VCaP (cell line): ENCODE results near the gene DENND4B.
"Not testable (repeated sequence)": the region's sequence is repeated elsewhere in the genome, so short reads cannot be mapped to it uniquely, and the experiment has no call there.

Experiments
- H3K27ac ChIP-seq: fragments of 450-650 bp; 2 replicates; pipeline ENCODE4 v1.5.1; 2017
- TF ChIP-seq, protein P1 (sequence below): fragments of 450-650 bp; conservative IDR thresholded peaks from 2 replicates; pipeline ENCODE4 v1.5.1; 2017; ENCODE audit warnings: mild to moderate bottlenecking, moderate library complexity

DENND4B gene

DNA sequence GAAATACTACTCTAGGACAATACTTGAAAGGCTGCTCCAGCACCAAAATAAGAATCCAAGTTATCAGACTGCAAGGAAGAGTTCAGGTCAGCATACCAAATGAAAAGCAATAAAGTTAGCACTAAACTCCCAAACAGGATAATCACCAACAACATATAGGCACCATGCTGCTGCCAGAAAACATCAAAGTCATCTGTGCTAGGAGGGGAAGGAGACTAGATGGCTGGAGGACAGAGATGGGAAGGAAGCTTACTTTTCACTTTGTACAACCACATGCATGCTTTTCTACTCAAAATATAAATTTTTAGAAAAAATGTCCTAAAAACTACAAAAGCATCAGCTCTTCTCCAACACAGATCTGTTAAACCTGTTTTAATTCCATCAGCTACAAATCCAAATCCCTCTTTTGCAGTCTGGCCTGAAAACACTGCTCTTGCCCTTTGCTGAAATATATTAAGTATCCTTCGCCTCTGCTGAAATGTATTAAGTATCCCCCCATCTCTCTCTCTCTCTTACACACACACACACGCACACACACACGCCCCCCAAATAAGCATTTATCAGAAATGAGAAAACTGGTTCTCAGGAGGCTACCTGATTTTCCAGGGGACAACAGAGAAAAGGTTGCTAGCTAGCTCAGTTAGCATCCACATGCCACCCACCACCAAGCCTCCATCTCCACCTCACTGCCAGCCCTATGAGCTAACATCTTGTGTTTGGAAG, 25.3 kb downstream of the DENND4B start:
- TF ChIP-seq, protein P1, sequence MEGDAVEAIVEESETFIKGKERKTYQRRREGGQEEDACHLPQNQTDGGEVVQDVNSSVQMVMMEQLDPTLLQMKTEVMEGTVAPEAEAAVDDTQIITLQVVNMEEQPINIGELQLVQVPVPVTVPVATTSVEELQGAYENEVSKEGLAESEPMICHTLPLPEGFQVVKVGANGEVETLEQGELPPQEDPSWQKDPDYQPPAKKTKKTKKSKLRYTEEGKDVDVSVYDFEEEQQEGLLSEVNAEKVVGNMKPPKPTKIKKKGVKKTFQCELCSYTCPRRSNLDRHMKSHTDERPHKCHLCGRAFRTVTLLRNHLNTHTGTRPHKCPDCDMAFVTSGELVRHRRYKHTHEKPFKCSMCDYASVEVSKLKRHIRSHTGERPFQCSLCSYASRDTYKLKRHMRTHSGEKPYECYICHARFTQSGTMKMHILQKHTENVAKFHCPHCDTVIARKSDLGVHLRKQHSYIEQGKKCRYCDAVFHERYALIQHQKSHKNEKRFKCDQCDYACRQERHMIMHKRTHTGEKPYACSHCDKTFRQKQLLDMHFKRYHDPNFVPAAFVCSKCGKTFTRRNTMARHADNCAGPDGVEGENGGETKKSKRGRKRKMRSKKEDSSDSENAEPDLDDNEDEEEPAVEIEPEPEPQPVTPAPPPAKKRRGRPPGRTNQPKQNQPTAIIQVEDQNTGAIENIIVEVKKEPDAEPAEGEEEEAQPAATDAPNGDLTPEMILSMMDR: no peak
- peak overlapping the region; percentile 96 for H3K27ac ChIP-seq

DNA sequence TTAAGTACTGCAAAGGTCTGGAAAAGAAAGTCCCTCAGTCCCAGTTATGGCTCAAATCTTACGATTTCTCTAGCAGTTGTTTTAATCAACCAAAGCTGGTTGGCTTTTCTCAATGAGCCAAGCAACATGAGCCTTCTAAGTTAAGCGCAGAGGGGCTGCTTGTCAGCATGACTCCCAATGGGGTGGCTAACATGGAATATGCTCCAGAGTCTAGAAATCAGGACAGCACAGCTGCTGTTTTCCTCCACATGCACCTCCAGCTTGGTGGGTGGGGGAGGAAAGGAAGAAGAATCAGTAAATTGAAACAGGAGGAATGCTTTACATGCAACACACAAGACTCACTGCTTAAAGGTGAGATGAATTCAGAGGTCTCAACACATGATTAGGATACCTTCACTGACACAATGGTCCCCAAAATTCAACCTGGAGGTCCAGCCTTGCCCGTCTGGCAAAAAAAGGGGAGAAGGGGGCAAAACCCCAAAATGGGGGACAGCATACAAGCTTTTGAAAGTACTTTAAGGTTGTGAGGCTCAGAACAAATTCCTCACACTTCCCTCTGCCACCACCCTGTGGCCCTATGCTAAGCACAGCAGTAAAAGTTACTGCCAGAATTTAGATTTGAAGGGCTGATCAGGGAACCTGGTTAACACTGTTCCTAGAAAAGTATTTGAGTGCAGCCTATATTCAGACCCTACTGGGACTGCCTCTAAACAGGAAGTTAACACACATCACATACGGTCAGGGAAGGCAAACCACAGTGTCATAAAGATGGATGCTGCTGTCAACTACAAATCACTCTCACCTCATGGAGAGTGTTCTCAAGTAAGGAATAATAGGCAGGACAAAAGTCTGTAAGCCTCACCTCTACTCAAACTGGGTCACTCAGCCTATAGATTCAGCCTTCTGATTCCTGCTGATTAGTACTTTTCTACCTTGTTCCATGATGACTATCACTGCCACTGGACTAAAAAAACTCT, 26.4 kb downstream of the DENND4B start:
- peak overlapping the region; percentile 96 for H3K27ac ChIP-seq
- TF ChIP-seq, protein P1: peak; percentile 62

DNA sequence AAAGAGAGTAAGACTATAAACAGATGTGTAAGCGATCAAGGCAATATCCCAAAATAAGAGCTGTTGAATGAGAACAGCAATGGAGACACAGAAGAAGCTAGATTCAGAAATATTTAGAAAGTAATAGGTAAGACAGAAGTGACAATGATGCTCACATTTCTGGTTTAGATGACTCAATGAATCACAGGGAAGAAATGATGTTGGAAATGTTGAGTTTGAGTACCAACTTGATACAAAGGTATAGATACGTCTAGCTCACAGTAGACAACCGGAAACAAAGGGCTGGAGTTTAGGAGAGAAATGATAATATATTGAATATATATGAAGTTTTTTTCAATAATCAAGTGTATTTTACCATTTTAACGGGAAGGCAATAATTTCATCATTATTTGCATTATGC, 30.2 kb downstream of the DENND4B start:
- TF ChIP-seq, protein P1: no peak
- H3K27ac ChIP-seq: no peak overlapping the region

DNA sequence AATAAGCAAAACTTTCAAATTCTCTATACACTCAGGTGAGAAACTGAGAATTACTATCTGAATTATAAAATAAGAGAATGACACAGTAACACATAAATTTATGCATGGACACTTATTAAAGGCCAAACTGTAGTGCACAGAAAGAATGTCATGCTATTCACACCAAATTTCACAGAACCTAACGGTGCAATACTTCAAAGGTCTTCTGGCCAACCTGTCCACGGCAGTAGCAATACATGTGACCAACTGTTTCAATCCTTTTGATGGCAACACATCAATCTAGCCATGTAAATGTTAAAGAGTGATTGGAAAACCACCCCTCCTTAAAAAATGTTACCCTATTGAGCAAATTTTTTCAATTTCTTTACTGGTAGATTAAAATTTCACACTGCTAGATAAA, 34.2 kb downstream of the DENND4B start:
- TF ChIP-seq, protein P1: no peak
- no peak overlapping the region for H3K27ac ChIP-seq

DNA sequence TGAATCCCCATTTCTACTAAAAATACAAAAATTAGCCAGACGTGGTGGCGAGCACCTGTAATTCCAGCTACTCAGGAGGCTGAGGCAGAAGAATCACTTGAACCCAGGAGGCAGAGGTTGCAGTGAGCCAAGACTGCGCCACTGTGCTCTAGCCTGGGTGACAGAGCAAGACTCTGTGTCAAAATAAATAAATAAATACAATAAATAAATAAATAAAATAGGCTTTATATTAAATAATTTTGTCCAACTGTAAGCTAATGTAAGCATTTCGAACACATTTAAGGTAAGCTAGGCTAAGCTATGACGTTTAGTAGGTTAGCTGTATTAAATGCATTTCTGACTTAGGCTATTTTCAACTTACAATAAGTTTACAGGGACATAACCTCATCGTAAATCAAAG, 36.0 kb downstream of the DENND4B start:
- H3K27ac ChIP-seq: not testable (repeated sequence)

DNA sequence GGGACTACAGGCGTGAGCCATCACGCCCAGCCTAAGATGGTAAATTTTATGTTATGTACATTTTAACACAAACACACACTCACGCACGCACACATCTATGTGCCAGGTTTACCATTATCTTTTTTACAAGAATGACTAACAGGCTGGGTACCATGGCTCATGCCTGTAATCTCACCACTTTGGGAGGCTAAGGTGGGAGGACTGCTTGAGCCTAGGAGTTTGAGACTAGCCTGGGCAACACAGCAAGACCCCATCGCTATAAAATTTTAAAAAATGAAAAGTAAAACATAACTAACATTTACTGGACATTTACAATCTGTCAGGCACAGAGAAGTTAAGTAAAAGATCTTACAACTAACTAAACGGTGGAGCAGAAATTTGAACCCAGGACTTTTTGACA, 38.4 kb downstream of the DENND4B start:
- TF ChIP-seq, protein P1: no peak
- no peak overlapping the region for H3K27ac ChIP-seq

DNA sequence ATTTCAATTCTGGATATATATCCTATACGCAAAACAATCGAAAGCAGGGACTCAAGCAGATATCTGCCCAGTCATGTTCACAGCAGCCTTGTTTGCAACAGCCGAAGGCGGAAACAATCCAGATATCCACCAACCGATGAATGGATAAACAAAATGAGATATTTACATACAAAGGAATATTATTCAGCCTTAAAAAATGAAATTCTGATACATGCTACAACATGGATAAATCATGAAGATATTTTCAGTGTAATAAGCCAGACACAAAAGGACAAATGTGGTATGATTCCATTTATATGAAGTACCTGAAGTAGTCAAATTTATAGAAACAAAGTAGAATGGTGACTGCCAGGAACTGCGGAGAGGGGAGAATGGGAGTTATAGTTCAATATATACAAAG, 39.4 kb downstream of the DENND4B start:
- TF ChIP-seq, protein P1: no peak
- H3K27ac ChIP-seq: no peak overlapping the region

DNA sequence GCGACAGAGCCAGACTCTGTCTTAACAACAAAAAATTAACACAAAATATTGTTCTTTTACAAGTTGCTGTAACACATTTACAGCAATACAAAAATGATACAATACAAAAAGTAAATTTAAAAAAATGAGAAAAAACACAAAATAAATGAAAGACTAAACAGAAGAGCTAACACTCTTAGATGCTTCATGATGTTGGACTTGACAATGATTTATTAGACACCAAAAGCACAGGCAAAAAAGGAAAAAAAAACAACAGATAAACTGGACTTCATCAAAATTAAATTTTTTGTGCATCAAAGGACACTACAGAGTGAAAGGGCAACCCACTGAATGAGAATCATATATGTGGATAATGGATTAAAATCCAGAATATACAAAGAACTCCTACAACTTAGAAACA, 40.1 kb downstream of the DENND4B start:
- TF ChIP-seq, protein P1: no peak

DNA sequence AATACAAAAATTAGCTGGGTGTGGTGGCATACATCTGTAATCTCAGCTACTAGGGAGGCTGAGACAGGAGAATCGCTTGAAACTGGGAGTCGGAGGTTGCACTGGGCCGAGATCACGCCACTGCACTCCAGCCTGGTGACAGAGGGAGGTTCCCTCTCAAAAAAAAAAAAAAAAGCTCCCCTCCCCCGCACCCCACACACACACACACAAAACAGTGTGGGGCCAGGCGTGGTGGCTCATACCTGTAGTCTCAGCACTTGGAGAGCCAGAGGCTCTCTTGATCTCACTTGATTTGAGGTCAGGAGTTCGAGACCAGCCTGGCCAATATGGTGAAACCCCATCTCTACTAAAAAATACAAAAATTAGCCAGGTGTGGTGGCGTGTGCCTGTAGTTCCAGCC, 40.6 kb downstream of the DENND4B start:
- H3K27ac ChIP-seq: not testable (repeated sequence)

More for the DNA sequence above, 40.1 kb downstream of the DENND4B start:
- H3K27ac ChIP-seq: no peak overlapping the region
